Measurements from ENCODE around the gene PDHA1.

GRCh38 chrX:19350941-19351384 lies 7.2 kb downstream of the PDHA1 start:
- TF ChIP-seq POLR2A (IDR thresholded peaks at IDR 0.05; ENCODE audit: low read depth, low read length) (no peak), POLR2AphosphoS5 (IDR thresholded peaks at IDR 0.05; ENCODE audit: low read depth, low read length) (no peak), TAF1 (IDR thresholded peaks at IDR 0.05; ENCODE audit: low read depth, low read length) (no peak), SPI1 (IDR thresholded peaks at IDR 0.05; ENCODE audit: low read depth, low read length) (peak; percentile 56), POU2F2 (IDR thresholded peaks at IDR 0.05; ENCODE audit: low read depth, low read length) (no peak), PAX5 (IDR thresholded peaks at IDR 0.05; ENCODE audit: insufficient read depth, low read length, severe bottlenecking) (no peak)
